Thyroid gland (tissue), 4 donors: Measurements from ENCODE around the gene ABCA4. TPM values are rescaled to one million over a fixed set of nuclear protein-coding genes. Genes with fewer than 3 reads are reported as not detected.

Experiments
- DNase-seq, 2 donors: peaks; one replicate each; pipeline ENCODE4 v3.0.0-alpha.2; 2019
- H3K27ac ChIP-seq, 3 donors: fragments of 200-600 bp; sonication (generic); 1 replicate in 2 of 3; 2 replicates in 1 of 3; pipeline ENCODE4 v1.5.1; 2016 to 2019; ENCODE audit warnings: mild to moderate bottlenecking in 1 of 3, moderate library complexity in 1 of 3
- H3K27me3 ChIP-seq: fragments of 200-600 bp; sonication (generic); one replicate; pipeline ENCODE4 v1.5.1; 2019
- H3K36me3 ChIP-seq, 2 donors: fragments of 200-600 bp; sonication (generic); one replicate each; pipeline ENCODE4 v1.5.1; 2016 to 2019
- H3K4me1 ChIP-seq, 2 donors: fragments of 200-600 bp; sonication (generic); one replicate each; pipeline ENCODE4 v1.5.1; 2017 to 2019
- H3K4me3 ChIP-seq, 3 donors: fragments of 200-600 bp; sonication (generic); replicated peaks in 1 of 3; 1 replicate in 2 of 3; 2 replicates in 1 of 3; pipeline ENCODE4 v1.5.1; 2016; ENCODE audit warnings: mild to moderate bottlenecking in 1 of 3
- H3K9me3 ChIP-seq: fragments of 200-600 bp; sonication (generic); one replicate; pipeline ENCODE4 v1.5.1; 2017
- CTCF ChIP-seq, 6 experiments: fragments of 200-600 bp in 3 of 6; fragments of 450-650 bp in 3 of 6; sonication (generic) in 3 of 6; IDR thresholded peaks; one replicate each; pipeline ENCODE4 v1.5.1; 2016 to 2019; ENCODE audit warnings: antibody characterized with exemption in 6 of 6, mild to moderate bottlenecking in 2 of 6, inconsistent platforms in 1 of 6, moderate library complexity in 1 of 6
- POLR2A ChIP-seq, 2 donors: fragments of 450-650 bp; IDR thresholded peaks; one replicate each; pipeline ENCODE4 v1.6.1; 2017; ENCODE audit warnings: antibody characterized with exemption in 2 of 2, mild to moderate bottlenecking in 2 of 2, moderate library complexity in 1 of 2
- WGBS, 2 donors: methylation state at CpG; one replicate each; pipeline ENCODE4 v1.1.5; 2017; 5-methylcytosine and 5-hydroxymethylcytosine counted together
- intact Hi-C: fragments of 100-400 bp; cut with DNase I; formaldehyde crosslinking; loops from one replicate; pipeline ENCODE4 v1.15.1; 2023
- total RNA-seq, 4 donors: library from RNA; depleted of rRNA; stranded (reverse); fragments of >200 nt; gene quantifications; one replicate each; pipeline ENCODE4 v1.2.3, GENCODE V29; 2016

Gene ABCA4
- total RNA-seq, 4 donors from 2014 or later, result 0.44 to 1.0 (median 0.82) TPM

GRCh38 chr1:93969887-93970286 lies 151.1 kb downstream of the ABCA4 start:
- Histone ChIP-seq H3K4me3 (no peak overlapping the region), H3K36me3 (no peaks in the 10 kb centered on the region), H3K27me3 (no peaks in the 10 kb centered on the region), H3K9me3 (no peaks in the 10 kb centered on the region), H3K4me1 (no peaks in the 10 kb centered on the region), H3K27ac (no peak overlapping the region)
- 92 to 93% methylated on average over 3 of the region's 3 CpGs for WGBS, 2 donors
- intact Hi-C loops, result no loop called here
- DNase-seq, result no peak
- TF ChIP-seq POLR2A (IDR thresholded peaks at IDR 0.05), result no peak
- TF ChIP-seq CTCF (IDR thresholded peaks at IDR 0.05), result no peak

- no peak for DNase-seq
- TF ChIP-seq POLR2A (IDR thresholded peaks at IDR 0.05) (no peak), CTCF (IDR thresholded peaks at IDR 0.05) (no peak)
- H3K27ac ChIP-seq, result no peak overlapping the region
- no peaks in the 10 kb centered on the region for H3K27me3 ChIP-seq
- H3K9me3 ChIP-seq, result no peaks in the 10 kb centered on the region
- no peaks in the 10 kb centered on the region for H3K4me1 ChIP-seq
- 76 to 88% methylated on average over 2 of the region's 2 CpGs for WGBS, 2 donors
- H3K36me3 ChIP-seq, result no peaks in the 10 kb centered on the region
- H3K4me3 ChIP-seq, result no peak overlapping the region
- intact Hi-C loops, result no loop called here
Measured at GRCh38 chr1:93969371-93969770, 151.6 kb downstream of the ABCA4 start.

GRCh38 chr1:93967306-93967705 lies 153.6 kb downstream of the ABCA4 start:
- intact Hi-C loops, result no loop called here
- TF ChIP-seq POLR2A (IDR thresholded peaks at IDR 0.05) (no peak), CTCF (IDR thresholded peaks at IDR 0.05) (no peak)
- Histone ChIP-seq H3K27ac (no peak overlapping the region), H3K27me3 (no peaks in the 10 kb centered on the region), H3K36me3 (no peaks in the 10 kb centered on the region), H3K9me3 (no peaks in the 10 kb centered on the region), H3K4me1 (peaks cover 0 to under 1% of the 10 kb centered on the region in 2 donors), H3K4me3 (no peak overlapping the region)
- WGBS, 2 donors, result 69 to 72% methylated on average over 3 of the region's 3 CpGs
- DNase-seq, result peak; percentile 53 to 71

- Histone ChIP-seq H3K9me3 (no peaks in the 10 kb centered on the region), H3K27ac (no peak overlapping the region), H3K36me3 (no peaks in the 10 kb centered on the region), H3K4me3 (no peak overlapping the region), H3K4me1 (peaks cover 0 to 9% of the 10 kb centered on the region in 2 donors), H3K27me3 (no peaks in the 10 kb centered on the region)
- TF ChIP-seq POLR2A (IDR thresholded peaks at IDR 0.05), result no peak
- no peak for TF ChIP-seq CTCF (IDR thresholded peaks at IDR 0.05)
- DNase-seq, result no peak
- WGBS, 2 donors, result 66 to 91% methylated on average over 2 of the region's 2 CpGs
- intact Hi-C loops, result no loop called here
Measured at GRCh38 chr1:93965888-93966287, 155.1 kb downstream of the ABCA4 start.

GRCh38 chr1:93965256-93965655 lies 155.7 kb downstream of the ABCA4 start:
- no peaks in the 10 kb centered on the region for H3K27me3 ChIP-seq
- H3K4me1 ChIP-seq, result peaks cover 5 to 9% of the 10 kb centered on the region in 2 donors
- no peak overlapping the region for H3K27ac ChIP-seq
- no peak overlapping the region for H3K4me3 ChIP-seq
- TF ChIP-seq CTCF (IDR thresholded peaks at IDR 0.05) (no peak), POLR2A (IDR thresholded peaks at IDR 0.05) (no peak)
- H3K9me3 ChIP-seq, result no peaks in the 10 kb centered on the region
- no peak for DNase-seq
- no peaks in the 10 kb centered on the region for H3K36me3 ChIP-seq
- intact Hi-C loops, result no loop called here
- 94 to 100% methylated on average over 2 of the region's 2 CpGs for WGBS, 2 donors
